ACC112 (cell line): ENCODE measurements around the gene LDLRAD3.

Source experiments
- H2AFZ ChIP-seq: fragments of 200-600 bp; sonication (generic); one replicate; pipeline ENCODE4 v1.6.0; 2017; ENCODE audit warnings: antibody characterized with exemption, low read length; ENCODE audit not compliant: unreplicated experiment
- H3K27ac ChIP-seq: fragments of 200-600 bp; sonication (generic); 2 replicates; pipeline ENCODE4 v1.5.1; 2014; ENCODE audit warnings: low read depth, mild to moderate bottlenecking, antibody characterized with exemption, low read length, moderate library complexity
- H3K27me3 ChIP-seq: fragments of 200-600 bp; sonication (generic); 2 replicates; pipeline ENCODE4 v1.6.1; 2014; ENCODE audit warnings: mild to moderate bottlenecking, antibody characterized with exemption, low read length, moderate library complexity, mixed read lengths; ENCODE audit not compliant: insufficient read depth
- H3K36me3 ChIP-seq: fragments of 200-600 bp; sonication (generic); 2 replicates; pipeline ENCODE4 v1.6.1; 2016; ENCODE audit warnings: mild to moderate bottlenecking, antibody characterized with exemption, low read length, moderate library complexity, mixed read lengths; ENCODE audit not compliant: insufficient read depth
- H3K4me1 ChIP-seq: fragments of 200-600 bp; sonication (generic); one replicate; pipeline ENCODE4 v1.6.1; 2016; ENCODE audit warnings: low read length, mixed read lengths; ENCODE audit not compliant: insufficient read depth, unreplicated experiment, control insufficient read depth
- H3K4me3 ChIP-seq: fragments of 200-600 bp; sonication (generic); 2 replicates; pipeline ENCODE4 v1.5.1; 2014; ENCODE audit warnings: mild to moderate bottlenecking, low read depth, low read length
- H3K79me2 ChIP-seq: fragments of 200-600 bp; sonication (generic); one replicate; pipeline ENCODE4 v1.6.0; 2016; ENCODE audit warnings: low read length; ENCODE audit not compliant: control insufficient read depth, unreplicated experiment, insufficient read depth

Gene LDLRAD3

DNA sequence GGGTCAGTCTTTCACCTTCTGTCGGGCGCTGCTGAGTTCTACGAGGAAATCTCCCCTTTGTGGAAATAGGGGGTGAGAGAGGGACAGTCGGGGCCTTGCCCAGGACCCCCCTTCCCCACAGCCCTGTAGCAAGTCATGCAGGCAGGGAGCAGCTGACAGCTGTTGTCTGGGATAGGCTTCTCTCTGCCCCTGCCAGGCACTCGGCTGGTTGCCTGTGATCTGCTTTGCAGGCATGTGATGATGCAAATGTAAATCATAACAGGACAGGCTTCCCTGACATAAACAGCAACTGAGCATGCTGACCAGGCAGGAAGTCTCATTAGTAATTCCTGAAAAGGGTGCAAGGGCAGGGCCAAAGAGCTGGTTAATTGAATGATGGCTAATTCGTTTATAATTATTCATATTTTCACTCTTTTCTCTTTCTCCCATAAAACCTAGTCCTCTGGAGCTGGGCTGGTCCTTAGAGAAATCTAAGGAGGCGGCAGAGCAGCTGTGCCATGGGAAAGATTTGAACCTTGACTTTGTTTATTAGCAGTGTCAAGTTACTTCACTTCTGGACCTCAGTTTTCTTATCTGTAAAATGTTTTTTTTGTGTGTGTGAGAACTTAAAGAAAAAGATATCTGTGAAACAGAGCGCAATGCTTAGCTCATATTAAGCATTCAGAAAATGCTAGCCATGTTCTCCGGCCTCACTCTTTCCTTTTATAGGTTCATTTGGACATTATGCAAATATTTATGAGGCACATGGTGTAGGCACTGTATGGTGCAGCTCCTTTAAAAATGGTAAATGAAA lies 129.7 kb downstream of the LDLRAD3 start:
- peaks cover 32% of the 10 kb centered on the region for H3K4me1 ChIP-seq
- H3K27ac ChIP-seq, result peak overlapping the region; percentile 79
- H3K4me3 ChIP-seq, result no peak overlapping the region
- no peaks in the 10 kb centered on the region for H3K27me3 ChIP-seq
- H2AFZ ChIP-seq, result no peak overlapping the region
- H3K79me2 ChIP-seq, result peaks cover 7% of the 10 kb centered on the region
- H3K36me3 ChIP-seq, result peaks cover 10% of the 10 kb centered on the region; the same call in 1 of the 2 replicates

DNA sequence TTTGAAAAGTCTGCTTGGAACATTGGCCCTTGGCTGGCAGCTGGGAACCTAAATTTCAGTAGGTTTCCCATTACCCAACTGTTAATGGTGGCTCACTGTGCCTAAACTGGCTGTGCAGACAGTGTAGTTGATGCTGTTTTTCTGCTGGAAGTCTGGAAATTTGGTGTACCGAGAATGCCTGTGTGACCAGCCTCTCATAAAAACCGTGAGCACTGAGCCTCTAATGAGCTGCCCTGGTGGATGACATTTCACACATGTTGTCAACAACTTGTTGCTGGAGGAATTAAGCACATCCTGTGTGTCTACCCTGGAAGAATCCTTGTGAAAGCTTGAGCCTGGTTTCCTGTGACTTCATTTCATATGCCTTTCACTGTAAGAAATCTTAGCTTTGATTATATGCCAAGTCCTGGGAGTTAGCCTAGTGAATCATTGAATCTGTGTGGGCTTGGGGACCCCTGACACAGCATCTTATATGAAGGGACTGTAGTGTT lies 131.1 kb downstream of the LDLRAD3 start:
- Histone ChIP-seq H3K4me1 (peaks cover 32% of the 10 kb centered on the region), H2AFZ (no peak overlapping the region), H3K79me2 (peaks cover 7% of the 10 kb centered on the region), H3K27me3 (no peaks in the 10 kb centered on the region), H3K27ac (peak overlapping the region; percentile 79), H3K36me3 (peaks cover 10% of the 10 kb centered on the region; the same call in 1 of the 2 replicates), H3K4me3 (no peak overlapping the region)

- no peak overlapping the region for H2AFZ ChIP-seq
- peaks cover 32% of the 10 kb centered on the region for H3K4me1 ChIP-seq
- peaks cover 7% of the 10 kb centered on the region for H3K79me2 ChIP-seq
- H3K4me3 ChIP-seq, result no peak overlapping the region
- no peak overlapping the region for H3K27ac ChIP-seq
- peaks cover 12% of the 10 kb centered on the region; the same call in 1 of the 2 replicates for H3K36me3 ChIP-seq
- no peaks in the 10 kb centered on the region for H3K27me3 ChIP-seq
Observed at GRCh38 chr11:36077368-36077767, 133.5 kb downstream of the LDLRAD3 start.

DNA sequence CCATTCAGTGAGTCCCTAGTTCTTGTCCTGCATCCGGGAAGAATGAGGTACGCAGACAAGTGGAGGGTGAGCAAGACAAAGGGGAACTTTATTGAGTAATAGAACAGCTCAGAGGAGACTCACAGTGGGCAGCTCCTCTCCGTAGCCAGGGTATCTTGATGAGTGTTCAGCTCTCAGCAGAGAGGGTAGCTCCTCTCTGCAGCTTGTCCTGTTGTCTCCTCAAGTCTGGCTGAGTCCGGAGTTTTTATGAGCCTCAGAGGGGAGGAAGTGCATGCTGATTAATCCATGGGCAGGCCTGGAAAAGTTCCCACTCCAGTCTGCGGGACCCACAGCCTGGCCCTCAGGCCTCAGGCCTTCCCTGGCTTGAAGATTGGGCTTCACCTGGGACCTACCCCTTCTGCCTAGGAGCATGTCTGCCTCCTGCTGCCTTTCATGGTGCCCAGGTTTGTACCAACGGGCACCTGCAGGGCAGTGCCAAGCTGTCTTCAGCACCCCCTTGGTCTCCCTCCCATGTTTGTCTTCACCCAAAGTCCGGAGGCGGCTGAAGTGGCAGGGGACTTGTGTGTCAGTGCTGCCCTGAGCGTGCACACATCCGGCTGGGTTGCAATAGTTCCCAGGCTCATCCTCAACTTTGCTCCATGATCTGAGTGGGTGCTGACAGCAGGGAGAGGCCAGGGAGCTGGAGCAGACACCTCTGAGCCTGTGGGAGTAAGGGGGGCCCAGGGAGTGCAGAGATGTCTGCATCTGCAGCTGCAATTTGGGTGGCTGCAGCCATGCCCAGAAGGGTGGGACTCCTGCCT lies 134.2 kb downstream of the LDLRAD3 start:
- peaks cover 25% of the 10 kb centered on the region for H3K4me1 ChIP-seq
- no peaks in the 10 kb centered on the region for H3K27me3 ChIP-seq
- H3K27ac ChIP-seq, result no peak overlapping the region
- no peak overlapping the region for H2AFZ ChIP-seq
- H3K4me3 ChIP-seq, result no peak overlapping the region
- peaks cover 7% of the 10 kb centered on the region for H3K79me2 ChIP-seq
- peaks cover 17% of the 10 kb centered on the region; the same call in 1 of the 2 replicates for H3K36me3 ChIP-seq

- no peak overlapping the region for H3K4me3 ChIP-seq
- H2AFZ ChIP-seq, result no peak overlapping the region
- peaks cover 17% of the 10 kb centered on the region; the same call in 1 of the 2 replicates for H3K36me3 ChIP-seq
- H3K27ac ChIP-seq, result no peak overlapping the region
- no peaks in the 10 kb centered on the region for H3K27me3 ChIP-seq
- H3K4me1 ChIP-seq, result peaks cover 19% of the 10 kb centered on the region
- peaks cover 7% of the 10 kb centered on the region for H3K79me2 ChIP-seq
Observed at GRCh38 chr11:36078686-36079055, 134.8 kb downstream of the LDLRAD3 start.

GRCh38 chr11:36079878-36080675 lies 136.2 kb downstream of the LDLRAD3 start:
- Histone ChIP-seq H3K27ac (no peak overlapping the region), H3K79me2 (peaks cover 4% of the 10 kb centered on the region), H3K27me3 (no peaks in the 10 kb centered on the region), H2AFZ (no peak overlapping the region), H3K4me3 (no peak overlapping the region), H3K4me1 (peaks cover 7% of the 10 kb centered on the region), H3K36me3 (peaks cover 29% of the 10 kb centered on the region)

DNA sequence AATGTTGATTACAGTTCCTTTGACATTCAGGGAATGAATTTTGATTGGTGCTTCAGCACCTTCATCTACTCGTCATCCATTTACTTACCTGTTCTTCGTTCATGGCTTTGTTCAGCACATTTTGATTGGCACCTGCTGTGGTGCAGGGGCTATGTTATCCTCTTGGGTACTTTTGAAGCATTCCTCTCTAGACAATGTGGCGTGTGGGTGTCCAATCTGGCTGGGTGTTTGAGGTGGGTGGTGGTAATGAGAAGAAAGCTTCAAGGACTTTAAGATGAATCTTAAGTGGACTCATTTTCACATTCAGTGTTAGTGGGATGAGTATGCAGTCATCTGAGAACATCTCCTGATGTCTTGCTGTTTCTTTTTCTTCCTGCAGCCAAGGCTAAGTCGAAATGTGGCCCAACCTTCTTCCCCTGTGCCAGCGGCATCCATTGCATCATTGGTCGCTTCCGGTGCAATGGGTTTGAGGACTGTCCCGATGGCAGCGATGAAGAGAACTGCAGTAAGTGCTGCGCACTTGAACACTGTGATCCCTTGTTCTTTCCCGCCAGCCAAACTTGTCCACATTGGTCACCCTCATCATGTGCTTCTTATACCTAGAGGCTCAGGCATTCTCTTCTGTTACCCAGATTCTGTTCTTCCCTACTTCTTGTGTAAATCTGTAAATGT lies 137.5 kb downstream of the LDLRAD3 start:
- no peaks in the 10 kb centered on the region for H3K27me3 ChIP-seq
- peaks cover 30% of the 10 kb centered on the region for H3K36me3 ChIP-seq
- no peaks in the 10 kb centered on the region for H3K4me1 ChIP-seq
- H2AFZ ChIP-seq, result no peak overlapping the region
- H3K4me3 ChIP-seq, result no peak overlapping the region
- no peak overlapping the region for H3K27ac ChIP-seq
- peaks cover 3% of the 10 kb centered on the region for H3K79me2 ChIP-seq

GRCh38 chr11:36086366-36086765 lies 142.5 kb downstream of the LDLRAD3 start:
- Histone ChIP-seq H3K79me2 (no peaks in the 10 kb centered on the region), H3K27ac (no peak overlapping the region), H3K27me3 (no peaks in the 10 kb centered on the region), H2AFZ (no peak overlapping the region), H3K4me1 (peaks cover 10% of the 10 kb centered on the region), H3K4me3 (no peak overlapping the region), H3K36me3 (peaks cover 27% of the 10 kb centered on the region)

GRCh38 chr11:36088266-36088972 lies 144.6 kb downstream of the LDLRAD3 start:
- H3K27ac ChIP-seq, result no peak overlapping the region
- H3K4me3 ChIP-seq, result no peak overlapping the region
- H3K36me3 ChIP-seq, result peaks cover 21% of the 10 kb centered on the region
- no peak overlapping the region for H2AFZ ChIP-seq
- H3K79me2 ChIP-seq, result no peaks in the 10 kb centered on the region
- peaks cover 23% of the 10 kb centered on the region for H3K4me1 ChIP-seq
- no peaks in the 10 kb centered on the region for H3K27me3 ChIP-seq
